ENCODE results near the gene KCNA3.

- no peak for TF ChIP-seq CTCF (IDR thresholded peaks at IDR 0.05)
- no peak for TF ChIP-seq POLR2AphosphoS5 (IDR thresholded peaks at IDR 0.05)
Measured at GRCh38 chr1:110688514-110688913, 13.8 kb upstream of the KCNA3 start.

Data from sigmoid colon (tissue), 4 donors.